ENCODE results near the gene GTPBP1. TPM values are rescaled to one million over a fixed set of nuclear protein-coding genes. Genes with fewer than 3 reads are reported as not detected.

The GTPBP1 gene
- total RNA-seq, 2 experiments from 2014 or later, result 51.1 to 95.0 TPM

DNA sequence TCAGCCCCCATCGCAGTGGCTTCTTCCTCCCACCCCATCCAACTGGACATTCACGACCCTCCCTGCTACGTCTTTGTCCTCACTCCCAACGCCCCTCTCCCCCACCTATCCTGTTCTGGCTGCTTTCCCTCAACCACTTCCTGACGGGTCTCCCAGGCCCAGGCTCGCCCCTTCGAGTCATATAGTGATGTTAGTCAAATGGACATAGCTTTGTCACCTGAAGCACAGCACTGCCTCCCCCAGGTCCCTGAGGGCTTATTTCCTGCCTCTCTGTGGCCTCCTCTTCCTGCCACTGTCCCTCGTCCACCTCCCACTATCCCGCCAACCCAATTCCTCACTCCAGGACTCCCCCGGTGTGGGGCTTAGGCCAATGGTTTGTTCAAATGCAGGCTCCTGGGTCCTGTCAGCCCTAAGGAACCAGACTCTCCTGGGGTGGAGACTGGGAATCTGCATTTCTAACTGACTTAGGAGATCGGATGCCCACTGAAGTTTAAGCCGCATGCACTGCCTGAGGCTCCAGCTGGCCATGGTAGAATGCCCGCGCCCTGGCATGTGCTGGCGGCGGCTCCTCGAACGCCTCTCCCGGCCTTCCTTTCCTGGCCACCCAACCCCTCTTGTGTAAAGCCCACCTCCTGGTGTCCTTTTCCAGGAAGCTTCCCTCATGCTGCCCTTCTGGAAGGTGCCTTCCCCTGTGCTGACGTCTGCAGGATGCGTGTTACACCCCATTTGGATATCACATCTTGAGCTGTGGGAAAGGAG is 31.7 kb downstream of the GTPBP1 start:
- no peak overlapping the region for H3K27ac ChIP-seq (ENCODE audit: low read depth, low read length, poor library complexity, severe bottlenecking)
- no peaks in the 10 kb centered on the region for H3K79me2 ChIP-seq (ENCODE audit: insufficient read depth, low read depth, low read length)
- H3K36me3 ChIP-seq (ENCODE audit: insufficient read depth, low read length), result peaks cover 90% of the 10 kb centered on the region
- no peak overlapping the region for H3K4me3 ChIP-seq (ENCODE audit: low read depth, low read length, poor library complexity, severe bottlenecking)
- DNase-seq (ENCODE audit: low spot score), result no peak
- H3K9me2 ChIP-seq (ENCODE audit: insufficient read depth, low read length), result no peaks in the 10 kb centered on the region
- H4K20me1 ChIP-seq (ENCODE audit: insufficient read depth, low read length), result no peaks in the 10 kb centered on the region
- CTCF ChIA-PET (ENCODE audit: unreplicated experiment), result no interaction called here
- H2AFZ ChIP-seq (ENCODE audit: low read length), result no peak overlapping the region
- no TSS peak for BruUV-seq (replicated peaks)
- no peaks in the 10 kb centered on the region for H3K9me3 ChIP-seq (ENCODE audit: low read length)
- H3K4me1 ChIP-seq (ENCODE audit: insufficient read depth, low read length, poor library complexity, severe bottlenecking), result no peaks in the 10 kb centered on the region
- no peak for TF ChIP-seq EZH2phosphoT487 (IDR thresholded peaks at IDR 0.05; ENCODE audit: borderline replicate concordance, low read depth, low read length)
- intact Hi-C loops (cut with micrococcal nuclease; ENCODE audit: unreplicated experiment), result no loop called here
- no peak overlapping the region for H3K4me2 ChIP-seq (ENCODE audit: low read length)
- POLR2A ChIA-PET, result no interaction called here

DNA sequence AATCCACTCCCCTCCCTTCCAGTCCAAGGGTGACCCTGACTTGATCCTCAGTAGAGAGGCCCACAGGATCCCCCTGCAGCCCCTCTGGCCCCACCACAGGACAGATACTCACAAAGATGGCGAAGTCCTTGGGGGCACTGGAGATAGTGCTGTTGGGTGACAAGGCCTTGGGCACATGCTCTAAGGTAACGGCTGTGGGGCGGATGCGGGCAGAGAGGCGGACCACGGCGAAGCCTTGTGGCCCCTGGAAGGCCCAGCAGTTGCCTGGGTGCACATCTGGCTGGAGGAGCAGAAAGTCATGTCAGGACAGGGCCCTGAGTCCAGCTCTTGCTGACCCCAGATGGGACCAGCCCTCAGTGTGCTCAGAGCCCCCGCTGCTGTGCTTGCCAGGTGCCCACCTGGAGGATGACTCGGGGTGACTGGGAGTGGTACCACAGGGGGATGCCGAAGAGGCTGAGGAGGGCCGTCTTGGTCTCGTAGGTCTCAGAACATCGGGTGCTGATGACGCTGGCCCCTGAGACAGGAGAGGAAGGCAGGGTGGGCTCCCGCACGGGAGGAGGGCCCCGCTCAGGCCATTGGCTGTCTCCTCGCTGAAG is 32.8 kb downstream of the GTPBP1 start:
- no peak overlapping the region for H3K27ac ChIP-seq (ENCODE audit: low read depth, low read length, poor library complexity, severe bottlenecking)
- no peak overlapping the region for H3K4me3 ChIP-seq (ENCODE audit: low read depth, low read length, poor library complexity, severe bottlenecking)
- no TSS peak for BruUV-seq (replicated peaks)
- no peaks in the 10 kb centered on the region for H4K20me1 ChIP-seq (ENCODE audit: insufficient read depth, low read length)
- H3K79me2 ChIP-seq (ENCODE audit: insufficient read depth, low read depth, low read length), result no peaks in the 10 kb centered on the region
- ChIA-PET CTCF (ENCODE audit: unreplicated experiment) (no interaction called here), POLR2A (no interaction called here)
- no peak for TF ChIP-seq EZH2phosphoT487 (IDR thresholded peaks at IDR 0.05; ENCODE audit: borderline replicate concordance, low read depth, low read length)
- TF ChIP-seq, protein P1, sequence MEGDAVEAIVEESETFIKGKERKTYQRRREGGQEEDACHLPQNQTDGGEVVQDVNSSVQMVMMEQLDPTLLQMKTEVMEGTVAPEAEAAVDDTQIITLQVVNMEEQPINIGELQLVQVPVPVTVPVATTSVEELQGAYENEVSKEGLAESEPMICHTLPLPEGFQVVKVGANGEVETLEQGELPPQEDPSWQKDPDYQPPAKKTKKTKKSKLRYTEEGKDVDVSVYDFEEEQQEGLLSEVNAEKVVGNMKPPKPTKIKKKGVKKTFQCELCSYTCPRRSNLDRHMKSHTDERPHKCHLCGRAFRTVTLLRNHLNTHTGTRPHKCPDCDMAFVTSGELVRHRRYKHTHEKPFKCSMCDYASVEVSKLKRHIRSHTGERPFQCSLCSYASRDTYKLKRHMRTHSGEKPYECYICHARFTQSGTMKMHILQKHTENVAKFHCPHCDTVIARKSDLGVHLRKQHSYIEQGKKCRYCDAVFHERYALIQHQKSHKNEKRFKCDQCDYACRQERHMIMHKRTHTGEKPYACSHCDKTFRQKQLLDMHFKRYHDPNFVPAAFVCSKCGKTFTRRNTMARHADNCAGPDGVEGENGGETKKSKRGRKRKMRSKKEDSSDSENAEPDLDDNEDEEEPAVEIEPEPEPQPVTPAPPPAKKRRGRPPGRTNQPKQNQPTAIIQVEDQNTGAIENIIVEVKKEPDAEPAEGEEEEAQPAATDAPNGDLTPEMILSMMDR (conservative IDR thresholded peaks at IDR 0.05; ENCODE audit: low read length), result no peak
- intact Hi-C loops (cut with micrococcal nuclease; ENCODE audit: unreplicated experiment), result no loop called here
- H3K9me2 ChIP-seq (ENCODE audit: insufficient read depth, low read length), result no peaks in the 10 kb centered on the region
- H3K9me3 ChIP-seq (ENCODE audit: low read length), result no peaks in the 10 kb centered on the region
- H2AFZ ChIP-seq (ENCODE audit: low read length), result no peak overlapping the region
- peaks cover 94% of the 10 kb centered on the region for H3K36me3 ChIP-seq (ENCODE audit: insufficient read depth, low read length)
- no peaks in the 10 kb centered on the region for H3K4me1 ChIP-seq (ENCODE audit: insufficient read depth, low read length, poor library complexity, severe bottlenecking)
- no peak overlapping the region for H3K4me2 ChIP-seq (ENCODE audit: low read length)
- no peak for DNase-seq (ENCODE audit: low spot score)

DNA sequence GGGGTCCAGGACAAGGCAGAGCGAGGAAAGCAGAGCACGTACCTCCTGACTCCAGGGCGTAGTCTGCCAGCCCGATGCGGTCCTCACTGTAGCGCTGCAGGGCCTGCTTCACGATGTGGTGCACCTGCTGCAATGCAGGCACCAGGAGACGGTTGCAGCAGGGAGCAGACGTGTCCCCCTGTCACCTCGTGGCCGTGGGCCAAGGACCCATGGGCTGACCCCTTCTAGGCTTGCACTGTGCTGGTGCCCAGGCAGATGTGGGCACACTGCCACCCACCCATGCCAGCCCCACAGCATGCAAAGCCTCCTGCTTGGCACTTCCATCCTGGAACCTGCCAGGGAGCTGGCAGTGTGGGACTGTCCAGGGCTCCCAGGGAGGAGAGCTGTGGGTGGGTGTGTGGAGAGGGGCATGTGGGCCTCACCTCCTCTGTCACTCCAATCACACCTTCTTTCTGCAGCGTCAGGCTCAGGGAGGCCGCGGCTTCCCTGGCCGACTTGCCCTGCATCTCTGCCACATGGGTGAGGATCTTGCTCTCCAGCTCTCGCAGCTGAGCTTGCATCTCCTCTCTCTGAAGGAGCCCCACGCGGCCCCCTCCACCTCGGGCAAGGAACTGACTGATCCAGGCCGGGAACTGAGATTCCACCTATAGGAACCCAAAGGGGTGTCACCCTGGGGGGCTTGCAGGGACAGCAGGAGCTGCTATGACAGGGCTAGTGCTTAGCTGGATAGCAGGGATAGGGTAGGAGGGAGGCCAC is 33.7 kb downstream of the GTPBP1 start:
- H2AFZ ChIP-seq (ENCODE audit: low read length), result no peak overlapping the region
- POLR2A ChIA-PET, result interaction anchor here (0.6 kb wide), 1 partner anchor 18 kb away, joined by 5 read pairs; no protein-coding TSS in a partner anchor
- CTCF ChIA-PET (ENCODE audit: unreplicated experiment), result no interaction called here
- no peaks in the 10 kb centered on the region for H3K4me1 ChIP-seq (ENCODE audit: insufficient read depth, low read length, poor library complexity, severe bottlenecking)
- no peaks in the 10 kb centered on the region for H3K9me3 ChIP-seq (ENCODE audit: low read length)
- H3K27ac ChIP-seq (ENCODE audit: low read depth, low read length, poor library complexity, severe bottlenecking), result no peak overlapping the region
- peaks cover 94% of the 10 kb centered on the region for H3K36me3 ChIP-seq (ENCODE audit: insufficient read depth, low read length)
- no peaks in the 10 kb centered on the region for H3K79me2 ChIP-seq (ENCODE audit: insufficient read depth, low read depth, low read length)
- H3K4me3 ChIP-seq (ENCODE audit: low read depth, low read length, poor library complexity, severe bottlenecking), result no peak overlapping the region
- H3K4me2 ChIP-seq (ENCODE audit: low read length), result no peak overlapping the region
- no peaks in the 10 kb centered on the region for H4K20me1 ChIP-seq (ENCODE audit: insufficient read depth, low read length)
- no peak for DNase-seq (ENCODE audit: low spot score)
- intact Hi-C loops (cut with micrococcal nuclease; ENCODE audit: unreplicated experiment), result no loop called here
- no TSS peak for BruUV-seq (replicated peaks)
- TF ChIP-seq, protein P1 (conservative IDR thresholded peaks at IDR 0.05; ENCODE audit: low read length), result no peak
- TF ChIP-seq EZH2phosphoT487 (IDR thresholded peaks at IDR 0.05; ENCODE audit: borderline replicate concordance, low read depth, low read length), result no peak
- H3K9me2 ChIP-seq (ENCODE audit: insufficient read depth, low read length), result no peaks in the 10 kb centered on the region
